H1 (cell line): Measurements from ENCODE around the gene FAM50A. TPM values are rescaled to one million over a fixed set of nuclear protein-coding genes. Genes with fewer than 3 reads are reported as not detected.

Source experiments
- EP300 ChIP-seq, 2 experiments: IDR thresholded peaks; 1 replicate in 1 of 2; 2 replicates in 1 of 2; pipeline ENCODE4 v1.6.1; 2011 to 2012; ENCODE audit warnings: low read depth in 2 of 2, low read length in 2 of 2, mild to moderate bottlenecking in 2 of 2, borderline replicate concordance in 1 of 2, inconsistent platforms in 1 of 2, moderate library complexity in 1 of 2
- JUND ChIP-seq: IDR thresholded peaks from 2 replicates; pipeline ENCODE4 v1.6.1; 2011; ENCODE audit warnings: mild to moderate bottlenecking, improper control_type of control experiment, low read length
- PHF8 ChIP-seq: fragments of 200-600 bp; sonication (generic); conservative IDR thresholded peaks from 2 replicates; pipeline ENCODE4 v1.7.1; 2012; ENCODE audit warnings: low read depth, mild to moderate bottlenecking, inconsistent platforms, low read length, moderate library complexity
- SIN3A ChIP-seq, 2 experiments: IDR thresholded peaks in 1 of 2; conservative IDR thresholded peaks in 1 of 2; 2 replicates each; pipeline ENCODE4 v1.6.1; 2011 to 2012; ENCODE audit warnings: low read length in 2 of 2, improper control_type of control experiment in 1 of 2, low read depth in 1 of 2, mild to moderate bottlenecking in 1 of 2
- TAF7 ChIP-seq: optimal IDR thresholded peaks from 2 replicates; pipeline ENCODE3; 2011; ENCODE audit warnings: low read depth, mild to moderate bottlenecking, inconsistent platforms, low read length, moderate library complexity, borderline replicate concordance
- TEAD4 ChIP-seq: IDR thresholded peaks from 2 replicates; pipeline ENCODE4 v1.6.1; 2012; ENCODE audit warnings: low read depth, low read length, inconsistent platforms, mixed read lengths
- polyA plus RNA-seq, 7 experiments: library from polyadenylated mRNA; depleted of rRNA in 3 of 7; stranded (reverse) in 5 of 7; unstranded in 2 of 7; fragments of >200 nt in 5 of 7; fragments of 200-250 nt in 2 of 7; gene quantifications; 1 replicate in 5 of 7; 2 replicates in 1 of 7; 4 replicates in 1 of 7; pipeline versions ENCODE4 v1.2.1 to v1.2.3, GENCODE V29; 2011 to 2013; ENCODE audit warnings: missing spikeins in 2 of 7, mixed read lengths in 2 of 7
- total RNA-seq: library from RNA; stranded (reverse); fragmentation: NEBNext Ultra II Directional; extraction: Animal tissue kit (Norgen Biotek cat#: 25700); gene quantifications from 2 replicates; pipeline ENCODE4 v1.2.1, GENCODE V29; 2021

The FAM50A gene
- total and polyA plus RNA-seq, 2 of the 8 experiments (the other 6 are each of a cell fraction or from before 2014, with no cell fraction given): 30.7 to 48.7 TPM

GRCh38 chrX:154396973-154397887, 46.7 kb upstream of the FAM50A start (continued):
- TF ChIP-seq SIN3A (conservative IDR thresholded peaks at IDR 0.05 in 1 of 2, IDR thresholded peaks at IDR 0.05 in 1 of 2; ENCODE audit: low read depth in 1 of 2, low read length in 2 of 2) (no peak; a peak in 1 of 4 replicates), TAF7 (peak; percentile 6), TEAD4 (no peak), EP300 (IDR thresholded peaks at IDR 0.05; ENCODE audit: borderline replicate concordance in 1 of 2, low read depth in 2 of 2, low read length in 2 of 2) (no peak), PHF8 (peak; percentile 40), JUND (no peak)
